WTC11 (cell line): ENCODE measurements around the gene CENPS. TPM values are rescaled to one million over a fixed set of nuclear protein-coding genes. Genes with fewer than 3 reads are reported as not detected.

Experiments used
- EMX1 ChIP-seq: fragments of 250-450 bp; sonication (Bioruptor Pico); IDR thresholded peaks from 2 replicates; pipeline ENCODE4 v1.8.0; 2021; ENCODE audit warnings: mild to moderate bottlenecking
- ESRRA ChIP-seq: sonication (generic); formaldehyde crosslinking; IDR thresholded peaks from 2 replicates; pipeline ENCODE4 v1.8.1; 2022; ENCODE audit warnings: mild to moderate bottlenecking, missing genetic modification reagents, borderline replicate concordance
- KAT7 ChIP-seq: sonication (generic); formaldehyde crosslinking; IDR thresholded peaks from 2 replicates; pipeline ENCODE4 v1.8.1; 2023; ENCODE audit warnings: missing genetic modification reagents, mild to moderate bottlenecking, borderline replicate concordance
- MXD4 ChIP-seq: fragments of 250-450 bp; sonication (Bioruptor Pico); IDR thresholded peaks from 2 replicates; pipeline ENCODE4 v1.8.0; 2021; ENCODE audit warnings: mild to moderate bottlenecking, moderate library complexity, borderline replicate concordance
- NFYB ChIP-seq: sonication (generic); formaldehyde crosslinking; conservative IDR thresholded peaks from 2 replicates; pipeline ENCODE4 v1.8.0; 2022; ENCODE audit warnings: low read depth, missing genetic modification reagents
- RORB ChIP-seq: fragments of 250-450 bp; sonication (Bioruptor Pico); IDR thresholded peaks from 2 replicates; pipeline ENCODE4 v1.9.0; 2021; ENCODE audit warnings: mild to moderate bottlenecking
- TP53 ChIP-seq: sonication (generic); formaldehyde crosslinking; IDR thresholded peaks from 2 replicates; pipeline ENCODE4 v1.8.1; 2023; ENCODE audit warnings: mild to moderate bottlenecking, missing genetic modification reagents
- ZNF232 ChIP-seq: sonication (generic); formaldehyde crosslinking; IDR thresholded peaks from 2 replicates; pipeline ENCODE4 v1.8.0; 2022; ENCODE audit warnings: mild to moderate bottlenecking, missing genetic modification reagents
- total RNA-seq: library from RNA; stranded (reverse); gene quantifications from 3 replicates; pipeline ENCODE4 v1.2.3, GENCODE V29; 2021
- TF ChIP-seq, protein P1 (sequence below): sonication (generic); formaldehyde crosslinking; conservative IDR thresholded peaks from 2 replicates; pipeline ENCODE4 v1.8.1; 2023; ENCODE audit warnings: mild to moderate bottlenecking, low read depth, missing genetic modification reagents, moderate library complexity
- TF ChIP-seq, protein P2 (sequence below): sonication (generic); formaldehyde crosslinking; IDR thresholded peaks from 2 replicates; pipeline ENCODE4 v1.8.1; 2023; ENCODE audit warnings: mild to moderate bottlenecking, missing genetic modification reagents, moderate library complexity
- TF ChIP-seq, protein P3 (sequence below): sonication (generic); formaldehyde crosslinking; conservative IDR thresholded peaks from 2 replicates; pipeline ENCODE4 v1.8.1; 2022; ENCODE audit warnings: mild to moderate bottlenecking, missing genetic modification reagents
- TF ChIP-seq, protein P4 (sequence below): sonication (generic); formaldehyde crosslinking; IDR thresholded peaks from 2 replicates; pipeline ENCODE4 v1.8.0; 2022; ENCODE audit warnings: mild to moderate bottlenecking, missing genetic modification reagents
- TF ChIP-seq, protein P5 (sequence below): fragments of 250-450 bp; sonication (Bioruptor Pico); IDR thresholded peaks from 2 replicates; pipeline ENCODE4 v1.9.0; 2021; ENCODE audit warnings: mild to moderate bottlenecking
- TF ChIP-seq, protein P6 (sequence below): fragments of 250-450 bp; sonication (Bioruptor Pico); IDR thresholded peaks from 2 replicates; pipeline ENCODE4 v1.9.0; 2021; ENCODE audit warnings: mild to moderate bottlenecking, borderline replicate concordance

CENPS gene
- total RNA-seq, 1 experiment from 2014 or later, result 13.8 TPM

DNA sequence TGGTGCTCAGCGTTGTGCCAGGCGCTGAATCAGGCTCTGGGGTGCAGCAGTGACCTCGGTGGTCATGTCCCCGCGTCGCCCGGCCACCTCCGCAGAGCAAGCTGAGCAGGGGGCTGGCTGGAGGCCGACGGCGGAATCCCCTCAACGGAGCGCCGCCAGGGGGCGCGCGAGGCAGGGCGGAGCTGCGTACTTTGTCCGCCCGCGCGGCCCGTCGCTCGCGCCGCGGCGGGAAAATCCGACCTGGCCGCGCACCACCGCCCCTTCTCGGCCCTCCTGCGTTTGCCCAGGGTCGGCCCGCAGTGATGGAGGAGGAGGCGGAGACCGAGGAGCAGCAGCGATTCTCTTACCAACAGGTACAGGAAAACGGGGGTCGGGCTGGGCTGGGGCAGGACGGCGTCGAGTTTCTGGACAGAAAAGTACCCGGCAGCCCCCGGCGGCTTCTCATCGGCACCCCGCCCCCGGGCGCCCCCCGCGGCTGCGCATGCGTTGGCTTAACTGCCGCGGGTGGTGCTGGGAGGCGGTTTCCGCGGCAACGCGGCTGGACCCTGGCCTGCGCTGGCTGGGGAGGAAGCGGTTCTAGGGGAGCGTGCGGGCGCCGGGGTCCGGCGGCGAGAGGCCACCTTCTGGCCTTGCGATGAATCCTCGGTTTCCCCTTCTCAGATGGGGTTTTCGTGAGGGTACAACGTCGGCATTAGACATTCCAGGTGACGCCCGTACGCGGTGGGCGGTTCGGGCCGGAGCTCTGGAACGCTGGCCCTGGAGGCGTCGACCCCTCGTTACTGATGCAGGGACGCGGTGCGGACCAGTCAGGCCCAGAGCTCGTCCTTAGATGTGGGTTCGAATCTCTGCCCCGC is at the start of gene CENPS (continued):
- TF ChIP-seq MXD4 (no peak), KAT7 (peak; percentile 39; the same call in 1 of the 2 replicates), RORB (no peak), TP53 (CRISPR knock-in tag) (no peak), NFYB (CRISPR knock-in tag) (no peak), ZNF232 (CRISPR knock-in tag) (no peak), EMX1 (CRISPR knock-in tag) (no peak), ESRRA (CRISPR knock-in tag) (peak; percentile 33; the same call in 1 of the 2 replicates)
- TF ChIP-seq, protein P1, sequence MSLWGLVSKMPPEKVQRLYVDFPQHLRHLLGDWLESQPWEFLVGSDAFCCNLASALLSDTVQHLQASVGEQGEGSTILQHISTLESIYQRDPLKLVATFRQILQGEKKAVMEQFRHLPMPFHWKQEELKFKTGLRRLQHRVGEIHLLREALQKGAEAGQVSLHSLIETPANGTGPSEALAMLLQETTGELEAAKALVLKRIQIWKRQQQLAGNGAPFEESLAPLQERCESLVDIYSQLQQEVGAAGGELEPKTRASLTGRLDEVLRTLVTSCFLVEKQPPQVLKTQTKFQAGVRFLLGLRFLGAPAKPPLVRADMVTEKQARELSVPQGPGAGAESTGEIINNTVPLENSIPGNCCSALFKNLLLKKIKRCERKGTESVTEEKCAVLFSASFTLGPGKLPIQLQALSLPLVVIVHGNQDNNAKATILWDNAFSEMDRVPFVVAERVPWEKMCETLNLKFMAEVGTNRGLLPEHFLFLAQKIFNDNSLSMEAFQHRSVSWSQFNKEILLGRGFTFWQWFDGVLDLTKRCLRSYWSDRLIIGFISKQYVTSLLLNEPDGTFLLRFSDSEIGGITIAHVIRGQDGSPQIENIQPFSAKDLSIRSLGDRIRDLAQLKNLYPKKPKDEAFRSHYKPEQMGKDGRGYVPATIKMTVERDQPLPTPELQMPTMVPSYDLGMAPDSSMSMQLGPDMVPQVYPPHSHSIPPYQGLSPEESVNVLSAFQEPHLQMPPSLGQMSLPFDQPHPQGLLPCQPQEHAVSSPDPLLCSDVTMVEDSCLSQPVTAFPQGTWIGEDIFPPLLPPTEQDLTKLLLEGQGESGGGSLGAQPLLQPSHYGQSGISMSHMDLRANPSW (CRISPR knock-in tag), result no peak
- TF ChIP-seq, protein P2, sequence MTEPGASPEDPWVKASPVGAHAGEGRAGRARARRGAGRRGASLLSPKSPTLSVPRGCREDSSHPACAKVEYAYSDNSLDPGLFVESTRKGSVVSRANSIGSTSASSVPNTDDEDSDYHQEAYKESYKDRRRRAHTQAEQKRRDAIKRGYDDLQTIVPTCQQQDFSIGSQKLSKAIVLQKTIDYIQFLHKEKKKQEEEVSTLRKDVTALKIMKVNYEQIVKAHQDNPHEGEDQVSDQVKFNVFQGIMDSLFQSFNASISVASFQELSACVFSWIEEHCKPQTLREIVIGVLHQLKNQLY (CRISPR knock-in tag), result no peak
- TF ChIP-seq, protein P3, sequence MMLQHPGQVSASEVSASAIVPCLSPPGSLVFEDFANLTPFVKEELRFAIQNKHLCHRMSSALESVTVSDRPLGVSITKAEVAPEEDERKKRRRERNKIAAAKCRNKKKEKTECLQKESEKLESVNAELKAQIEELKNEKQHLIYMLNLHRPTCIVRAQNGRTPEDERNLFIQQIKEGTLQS (CRISPR knock-in tag), result 0 out of 2 replicates have a peak, but pooled peaks have one; percentile 12
- TF ChIP-seq, protein P4, sequence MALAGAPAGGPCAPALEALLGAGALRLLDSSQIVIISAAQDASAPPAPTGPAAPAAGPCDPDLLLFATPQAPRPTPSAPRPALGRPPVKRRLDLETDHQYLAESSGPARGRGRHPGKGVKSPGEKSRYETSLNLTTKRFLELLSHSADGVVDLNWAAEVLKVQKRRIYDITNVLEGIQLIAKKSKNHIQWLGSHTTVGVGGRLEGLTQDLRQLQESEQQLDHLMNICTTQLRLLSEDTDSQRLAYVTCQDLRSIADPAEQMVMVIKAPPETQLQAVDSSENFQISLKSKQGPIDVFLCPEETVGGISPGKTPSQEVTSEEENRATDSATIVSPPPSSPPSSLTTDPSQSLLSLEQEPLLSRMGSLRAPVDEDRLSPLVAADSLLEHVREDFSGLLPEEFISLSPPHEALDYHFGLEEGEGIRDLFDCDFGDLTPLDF (CRISPR knock-in tag), result no peak; the same call in 1 of the 2 replicates
- TF ChIP-seq, protein P5, sequence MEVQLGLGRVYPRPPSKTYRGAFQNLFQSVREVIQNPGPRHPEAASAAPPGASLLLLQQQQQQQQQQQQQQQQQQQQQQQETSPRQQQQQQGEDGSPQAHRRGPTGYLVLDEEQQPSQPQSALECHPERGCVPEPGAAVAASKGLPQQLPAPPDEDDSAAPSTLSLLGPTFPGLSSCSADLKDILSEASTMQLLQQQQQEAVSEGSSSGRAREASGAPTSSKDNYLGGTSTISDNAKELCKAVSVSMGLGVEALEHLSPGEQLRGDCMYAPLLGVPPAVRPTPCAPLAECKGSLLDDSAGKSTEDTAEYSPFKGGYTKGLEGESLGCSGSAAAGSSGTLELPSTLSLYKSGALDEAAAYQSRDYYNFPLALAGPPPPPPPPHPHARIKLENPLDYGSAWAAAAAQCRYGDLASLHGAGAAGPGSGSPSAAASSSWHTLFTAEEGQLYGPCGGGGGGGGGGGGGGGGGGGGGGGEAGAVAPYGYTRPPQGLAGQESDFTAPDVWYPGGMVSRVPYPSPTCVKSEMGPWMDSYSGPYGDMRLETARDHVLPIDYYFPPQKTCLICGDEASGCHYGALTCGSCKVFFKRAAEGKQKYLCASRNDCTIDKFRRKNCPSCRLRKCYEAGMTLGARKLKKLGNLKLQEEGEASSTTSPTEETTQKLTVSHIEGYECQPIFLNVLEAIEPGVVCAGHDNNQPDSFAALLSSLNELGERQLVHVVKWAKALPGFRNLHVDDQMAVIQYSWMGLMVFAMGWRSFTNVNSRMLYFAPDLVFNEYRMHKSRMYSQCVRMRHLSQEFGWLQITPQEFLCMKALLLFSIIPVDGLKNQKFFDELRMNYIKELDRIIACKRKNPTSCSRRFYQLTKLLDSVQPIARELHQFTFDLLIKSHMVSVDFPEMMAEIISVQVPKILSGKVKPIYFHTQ, result no peak
- TF ChIP-seq, protein P6, sequence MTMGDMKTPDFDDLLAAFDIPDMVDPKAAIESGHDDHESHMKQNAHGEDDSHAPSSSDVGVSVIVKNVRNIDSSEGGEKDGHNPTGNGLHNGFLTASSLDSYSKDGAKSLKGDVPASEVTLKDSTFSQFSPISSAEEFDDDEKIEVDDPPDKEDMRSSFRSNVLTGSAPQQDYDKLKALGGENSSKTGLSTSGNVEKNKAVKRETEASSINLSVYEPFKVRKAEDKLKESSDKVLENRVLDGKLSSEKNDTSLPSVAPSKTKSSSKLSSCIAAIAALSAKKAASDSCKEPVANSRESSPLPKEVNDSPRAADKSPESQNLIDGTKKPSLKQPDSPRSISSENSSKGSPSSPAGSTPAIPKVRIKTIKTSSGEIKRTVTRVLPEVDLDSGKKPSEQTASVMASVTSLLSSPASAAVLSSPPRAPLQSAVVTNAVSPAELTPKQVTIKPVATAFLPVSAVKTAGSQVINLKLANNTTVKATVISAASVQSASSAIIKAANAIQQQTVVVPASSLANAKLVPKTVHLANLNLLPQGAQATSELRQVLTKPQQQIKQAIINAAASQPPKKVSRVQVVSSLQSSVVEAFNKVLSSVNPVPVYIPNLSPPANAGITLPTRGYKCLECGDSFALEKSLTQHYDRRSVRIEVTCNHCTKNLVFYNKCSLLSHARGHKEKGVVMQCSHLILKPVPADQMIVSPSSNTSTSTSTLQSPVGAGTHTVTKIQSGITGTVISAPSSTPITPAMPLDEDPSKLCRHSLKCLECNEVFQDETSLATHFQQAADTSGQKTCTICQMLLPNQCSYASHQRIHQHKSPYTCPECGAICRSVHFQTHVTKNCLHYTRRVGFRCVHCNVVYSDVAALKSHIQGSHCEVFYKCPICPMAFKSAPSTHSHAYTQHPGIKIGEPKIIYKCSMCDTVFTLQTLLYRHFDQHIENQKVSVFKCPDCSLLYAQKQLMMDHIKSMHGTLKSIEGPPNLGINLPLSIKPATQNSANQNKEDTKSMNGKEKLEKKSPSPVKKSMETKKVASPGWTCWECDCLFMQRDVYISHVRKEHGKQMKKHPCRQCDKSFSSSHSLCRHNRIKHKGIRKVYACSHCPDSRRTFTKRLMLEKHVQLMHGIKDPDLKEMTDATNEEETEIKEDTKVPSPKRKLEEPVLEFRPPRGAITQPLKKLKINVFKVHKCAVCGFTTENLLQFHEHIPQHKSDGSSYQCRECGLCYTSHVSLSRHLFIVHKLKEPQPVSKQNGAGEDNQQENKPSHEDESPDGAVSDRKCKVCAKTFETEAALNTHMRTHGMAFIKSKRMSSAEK, result no peak
